PC-9 (cell line): ENCODE results near the gene SIGLEC11. TPM values are rescaled to one million over a fixed set of nuclear protein-coding genes. Genes with fewer than 3 reads are reported as not detected.

Experiments
- BruUV-seq: library from RNA; stranded (reverse); fragments of 400-500 nt; replicated peaks from 2 replicates; lab custom pipeline; 2021; lab: Mats Ljungman, UMichigan
- CTCF ChIA-PET: fragments of 300-600 bp; sonication (Branson Sonifier 250); formaldehyde crosslinking; loops from one replicate; lab custom pipeline; 2022; ENCODE audit warnings: antibody characterized with exemption; lab: Charles Lee
- POLR2A ChIA-PET: fragments of 300-600 bp; sonication (Branson Sonifier 250); formaldehyde crosslinking; loops from one replicate; lab custom pipeline; 2022; ENCODE audit warnings: antibody characterized with exemption; ENCODE audit not compliant: unreplicated experiment; lab: Charles Lee
- DNase-seq, 2 experiments: peaks; one replicate each; pipeline versions ENCODE4 v3.0.0 to v3.0.0-alpha.2; 2015 to 2022; ENCODE audit warnings: mixed read lengths in 1 of 2
- H2AFZ ChIP-seq: fragments of 200-600 bp; sonication (generic); 2 replicates; pipeline ENCODE4 v1.8.1; 2017; ENCODE audit warnings: antibody characterized with exemption
- H3F3A ChIP-seq: fragments of 200-600 bp; sonication (generic); 2 replicates; pipeline ENCODE4 v1.8.1; 2017; ENCODE audit warnings: antibody characterized with exemption, mild to moderate bottlenecking, low read depth; ENCODE audit not compliant: insufficient read depth
- H3K27ac ChIP-seq: fragments of 200-600 bp; sonication (generic); 2 replicates; pipeline ENCODE4 v1.6.1; 2016; ENCODE audit warnings: mixed run types
- H3K27me3 ChIP-seq: fragments of 200-600 bp; sonication (generic); 2 replicates; pipeline ENCODE4 v1.6.1; 2016; ENCODE audit warnings: low read depth, mixed run types; ENCODE audit not compliant: insufficient read depth
- H3K36me3 ChIP-seq: fragments of 200-600 bp; sonication (generic); 2 replicates; pipeline ENCODE4 v1.6.1; 2016; ENCODE audit warnings: low read depth, mixed run types
- H3K4me1 ChIP-seq: fragments of 200-600 bp; sonication (generic); replicated peaks from 2 replicates; pipeline ENCODE4 v1.6.1; 2016; ENCODE audit warnings: mixed run types; ENCODE audit not compliant: insufficient read depth
- H3K4me2 ChIP-seq: fragments of 200-600 bp; sonication (generic); 2 replicates; pipeline ENCODE4 v1.6.1; 2017; ENCODE audit warnings: mixed run types
- H3K4me3 ChIP-seq: fragments of 200-600 bp; sonication (generic); 2 replicates; pipeline ENCODE4 v1.6.1; 2016; ENCODE audit warnings: mixed run types
- H3K79me2 ChIP-seq: fragments of 200-600 bp; sonication (generic); 2 replicates; pipeline ENCODE4 v1.6.1; 2017; ENCODE audit warnings: low read depth, mixed run types
- H3K9me2 ChIP-seq: fragments of 200-600 bp; sonication (generic); 2 replicates; pipeline ENCODE4 v1.8.1; 2017; ENCODE audit warnings: mild to moderate bottlenecking; ENCODE audit not compliant: insufficient read depth
- H3K9me3 ChIP-seq: fragments of 200-600 bp; sonication (generic); 2 replicates; pipeline ENCODE4 v1.8.1; 2016; ENCODE audit warnings: low read depth; ENCODE audit not compliant: insufficient read depth
- H4K20me1 ChIP-seq: fragments of 200-600 bp; sonication (generic); 2 replicates; pipeline ENCODE4 v1.8.1; 2017; ENCODE audit not compliant: insufficient read depth
- EZH2 ChIP-seq: fragments of 200-600 bp; sonication (generic); IDR thresholded peaks from 2 replicates; pipeline ENCODE4 v1.8.0; 2017; ENCODE audit warnings: antibody characterized with exemption, low read depth
- intact Hi-C: fragments of 100-400 bp; cut with micrococcal nuclease; formaldehyde crosslinking; loops from one replicate; pipeline ENCODE4 v1.10.0; 2022; ENCODE audit not compliant: unreplicated experiment
- total RNA-seq: library from RNA; stranded (reverse); gene quantifications from 2 replicates; pipeline ENCODE4 v1.2.3, GENCODE V29; 2021
- TF ChIP-seq, protein P1 (sequence below): fragments of 200-600 bp; sonication (generic); conservative IDR thresholded peaks from 2 replicates; pipeline ENCODE4 v1.6.1; 2017; ENCODE audit warnings: mixed run types, antibody characterized with exemption, mild to moderate bottlenecking, moderate library complexity

SIGLEC11 gene
- total RNA-seq, 1 experiment from 2014 or later = not detected

GRCh38 chr19:49936549-49936948, 24.4 kb downstream of the SIGLEC11 start:
- no peak overlapping the region for H3K4me3 ChIP-seq
- peaks cover 10% of the 10 kb centered on the region; the same call in 1 of the 2 replicates for H3F3A ChIP-seq
- DNase-seq = no peak
- no peaks in the 10 kb centered on the region for H3K27me3 ChIP-seq
- no TSS peak for BruUV-seq
- H3K79me2 ChIP-seq = no peaks in the 10 kb centered on the region
- TF ChIP-seq, protein P1, sequence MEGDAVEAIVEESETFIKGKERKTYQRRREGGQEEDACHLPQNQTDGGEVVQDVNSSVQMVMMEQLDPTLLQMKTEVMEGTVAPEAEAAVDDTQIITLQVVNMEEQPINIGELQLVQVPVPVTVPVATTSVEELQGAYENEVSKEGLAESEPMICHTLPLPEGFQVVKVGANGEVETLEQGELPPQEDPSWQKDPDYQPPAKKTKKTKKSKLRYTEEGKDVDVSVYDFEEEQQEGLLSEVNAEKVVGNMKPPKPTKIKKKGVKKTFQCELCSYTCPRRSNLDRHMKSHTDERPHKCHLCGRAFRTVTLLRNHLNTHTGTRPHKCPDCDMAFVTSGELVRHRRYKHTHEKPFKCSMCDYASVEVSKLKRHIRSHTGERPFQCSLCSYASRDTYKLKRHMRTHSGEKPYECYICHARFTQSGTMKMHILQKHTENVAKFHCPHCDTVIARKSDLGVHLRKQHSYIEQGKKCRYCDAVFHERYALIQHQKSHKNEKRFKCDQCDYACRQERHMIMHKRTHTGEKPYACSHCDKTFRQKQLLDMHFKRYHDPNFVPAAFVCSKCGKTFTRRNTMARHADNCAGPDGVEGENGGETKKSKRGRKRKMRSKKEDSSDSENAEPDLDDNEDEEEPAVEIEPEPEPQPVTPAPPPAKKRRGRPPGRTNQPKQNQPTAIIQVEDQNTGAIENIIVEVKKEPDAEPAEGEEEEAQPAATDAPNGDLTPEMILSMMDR = no peak
- ChIA-PET CTCF (no interaction called here), POLR2A (interaction anchor here (0.8 kb wide), 1 partner anchor 20 kb away, joined by 16 read pairs; no protein-coding TSS in a partner anchor)
- H3K9me3 ChIP-seq = no peaks in the 10 kb centered on the region
- no peak overlapping the region for H2AFZ ChIP-seq
- peaks cover 5% of the 10 kb centered on the region; the same call in 1 of the 2 replicates for H3K36me3 ChIP-seq
- no peak overlapping the region for H3K27ac ChIP-seq
- H3K9me2 ChIP-seq = no peaks in the 10 kb centered on the region
- H3K4me1 ChIP-seq = peaks cover 7% of the 10 kb centered on the region
- intact Hi-C loops = no loop called here
- peaks cover 12% of the 10 kb centered on the region for H4K20me1 ChIP-seq
- H3K4me2 ChIP-seq = no peak overlapping the region

GRCh38 chr19:49933643-49934042, 27.3 kb downstream of the SIGLEC11 start:
- ChIA-PET POLR2A (no interaction called here), CTCF (no interaction called here)
- intact Hi-C loops = no loop called here
- Histone ChIP-seq H3K27ac (no peak overlapping the region), H3K4me1 (peaks cover 6% of the 10 kb centered on the region; the same call in 1 of the 2 replicates), H3F3A (peaks cover 20% of the 10 kb centered on the region; the same call in 1 of the 2 replicates), H2AFZ (no peak overlapping the region), H3K4me3 (no peak overlapping the region), H3K79me2 (peaks cover 6% of the 10 kb centered on the region), H3K36me3 (peaks cover 8% of the 10 kb centered on the region; the same call in 1 of the 2 replicates), H3K9me2 (no peaks in the 10 kb centered on the region), H3K9me3 (no peaks in the 10 kb centered on the region), H3K27me3 (no peaks in the 10 kb centered on the region), H3K4me2 (no peak overlapping the region), H4K20me1 (peaks cover 12% of the 10 kb centered on the region)
- no TSS peak for BruUV-seq
- no peak for DNase-seq
- TF ChIP-seq, protein P1 = no peak
- TF ChIP-seq EZH2 = no peak

DNA sequence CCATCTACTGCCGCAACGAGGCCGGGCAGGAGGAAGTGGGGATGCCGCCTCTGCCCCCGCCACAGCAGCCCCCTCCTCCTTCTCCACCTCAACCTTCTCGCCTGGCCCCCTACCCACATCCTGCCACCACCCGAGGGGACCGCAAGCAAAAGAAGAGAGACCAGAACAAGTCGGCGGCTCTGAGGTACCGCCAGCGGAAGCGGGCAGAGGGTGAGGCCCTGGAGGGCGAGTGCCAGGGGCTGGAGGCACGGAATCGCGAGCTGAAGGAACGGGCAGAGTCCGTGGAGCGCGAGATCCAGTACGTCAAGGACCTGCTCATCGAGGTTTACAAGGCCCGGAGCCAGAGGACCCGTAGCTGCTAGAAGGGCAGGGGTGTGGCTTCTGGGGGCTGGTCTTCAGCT, 28.2 kb downstream of the SIGLEC11 start:
- Histone ChIP-seq H3K4me2 (no peak overlapping the region), H4K20me1 (peaks cover 12% of the 10 kb centered on the region), H3K27ac (no peak overlapping the region), H3K79me2 (peaks cover 15% of the 10 kb centered on the region), H3K27me3 (no peaks in the 10 kb centered on the region), H3F3A (peaks cover 24% of the 10 kb centered on the region; the same call in 1 of the 2 replicates), H3K9me2 (no peaks in the 10 kb centered on the region), H3K4me3 (no peak overlapping the region), H3K9me3 (no peaks in the 10 kb centered on the region), H3K4me1 (peaks cover 10% of the 10 kb centered on the region), H3K36me3 (peaks cover 10% of the 10 kb centered on the region; the same call in 1 of the 2 replicates), H2AFZ (no peak overlapping the region)
- ChIA-PET CTCF (no interaction called here), POLR2A (no interaction called here)
- BruUV-seq = no TSS peak
- TF ChIP-seq, protein P1 = no peak
- TF ChIP-seq EZH2 = no peak
- no peak for DNase-seq
- intact Hi-C loops = no loop called here
